Thyroid gland (tissue), 4 donors: Measurements from ENCODE around the gene EEF2. TPM values are rescaled to one million over a fixed set of nuclear protein-coding genes. Genes with fewer than 3 reads are reported as not detected.
"Not testable (repeated sequence)": the region's sequence is repeated elsewhere in the genome, so short reads cannot be mapped to it uniquely, and the experiment has no call there.

Source experiments
- DNase-seq, 2 donors: peaks; one replicate each; pipeline ENCODE4 v3.0.0-alpha.2; 2019
- H3K27ac ChIP-seq, 3 donors: fragments of 200-600 bp; sonication (generic); 1 replicate in 2 of 3; 2 replicates in 1 of 3; pipeline ENCODE4 v1.5.1; 2016 to 2019; ENCODE audit warnings: mild to moderate bottlenecking in 1 of 3, moderate library complexity in 1 of 3
- H3K27me3 ChIP-seq: fragments of 200-600 bp; sonication (generic); one replicate; pipeline ENCODE4 v1.5.1; 2019
- H3K36me3 ChIP-seq, 2 donors: fragments of 200-600 bp; sonication (generic); one replicate each; pipeline ENCODE4 v1.5.1; 2016 to 2019
- H3K4me1 ChIP-seq, 2 donors: fragments of 200-600 bp; sonication (generic); one replicate each; pipeline ENCODE4 v1.5.1; 2017 to 2019
- H3K4me3 ChIP-seq, 3 donors: fragments of 200-600 bp; sonication (generic); replicated peaks in 1 of 3; 1 replicate in 2 of 3; 2 replicates in 1 of 3; pipeline ENCODE4 v1.5.1; 2016; ENCODE audit warnings: mild to moderate bottlenecking in 1 of 3
- H3K9me3 ChIP-seq: fragments of 200-600 bp; sonication (generic); one replicate; pipeline ENCODE4 v1.5.1; 2017
- CTCF ChIP-seq, 6 experiments: fragments of 200-600 bp in 3 of 6; fragments of 450-650 bp in 3 of 6; sonication (generic) in 3 of 6; IDR thresholded peaks; one replicate each; pipeline ENCODE4 v1.5.1; 2016 to 2019; ENCODE audit warnings: antibody characterized with exemption in 6 of 6, mild to moderate bottlenecking in 2 of 6, inconsistent platforms in 1 of 6, moderate library complexity in 1 of 6
- POLR2A ChIP-seq, 2 donors: fragments of 450-650 bp; IDR thresholded peaks; one replicate each; pipeline ENCODE4 v1.6.1; 2017; ENCODE audit warnings: antibody characterized with exemption in 2 of 2, mild to moderate bottlenecking in 2 of 2, moderate library complexity in 1 of 2
- WGBS, 2 donors: methylation state at CpG; one replicate each; pipeline ENCODE4 v1.1.5; 2017; 5-methylcytosine and 5-hydroxymethylcytosine counted together
- intact Hi-C: fragments of 100-400 bp; cut with DNase I; formaldehyde crosslinking; loops from one replicate; pipeline ENCODE4 v1.15.1; 2023
- total RNA-seq, 4 donors: library from RNA; depleted of rRNA; stranded (reverse); fragments of >200 nt; gene quantifications; one replicate each; pipeline ENCODE4 v1.2.3, GENCODE V29; 2016

The EEF2 gene
- total RNA-seq, 4 donors from 2014 or later, result 1,432 to 2,189 (median 1,729) TPM

- peaks cover 55 to 60% of the 10 kb centered on the region in 2 donors for H3K36me3 ChIP-seq
- no peak for DNase-seq
- TF ChIP-seq CTCF (IDR thresholded peaks at IDR 0.05) (no peak), POLR2A (IDR thresholded peaks at IDR 0.05) (no peak)
- no peak overlapping the region for H3K4me3 ChIP-seq
- no peaks in the 10 kb centered on the region for H3K4me1 ChIP-seq
- WGBS, 2 donors, result 97% methylated on average over 49 to 60 of the region's 86 CpGs
- no peaks in the 10 kb centered on the region for H3K27me3 ChIP-seq
- intact Hi-C loops, result no loop called here
- H3K9me3 ChIP-seq, result no peaks in the 10 kb centered on the region
- no peak overlapping the region for H3K27ac ChIP-seq
Measured at GRCh38 chr19:3958836-3959765, 26.2 kb downstream of the EEF2 start.

DNA sequence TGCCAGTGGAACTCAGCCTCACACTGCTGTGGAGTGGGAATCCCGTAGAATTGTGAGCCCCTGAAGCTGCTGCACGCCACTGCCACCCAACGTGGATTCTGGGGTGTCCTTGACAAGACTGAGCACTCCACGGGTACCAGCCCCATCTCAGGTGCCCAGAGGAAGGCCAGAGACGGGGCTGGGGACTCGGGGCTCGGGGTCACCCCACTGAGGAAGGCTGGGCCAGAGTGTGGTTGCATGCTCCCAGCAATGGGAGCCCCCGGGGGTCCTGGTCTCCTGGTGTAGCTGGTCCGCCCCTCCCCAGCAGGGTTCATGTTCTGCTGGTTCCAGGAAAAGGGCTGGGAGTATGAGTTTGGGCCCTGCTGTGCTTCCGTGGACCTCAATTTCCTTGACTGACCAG lies 29.6 kb downstream of the EEF2 start:
- H3K27me3 ChIP-seq, result no peaks in the 10 kb centered on the region
- no peak overlapping the region for H3K27ac ChIP-seq
- no peak for TF ChIP-seq CTCF (IDR thresholded peaks at IDR 0.05)
- no peak for TF ChIP-seq POLR2A (IDR thresholded peaks at IDR 0.05)
- H3K9me3 ChIP-seq, result no peaks in the 10 kb centered on the region
- 90 to 91% methylated on average over 2 to 7 of the region's 10 CpGs for WGBS, 2 donors
- H3K4me1 ChIP-seq, result no peaks in the 10 kb centered on the region
- no peak overlapping the region for H3K4me3 ChIP-seq
- peaks cover 24 to 27% of the 10 kb centered on the region in 2 donors for H3K36me3 ChIP-seq
- intact Hi-C loops, result no loop called here
- DNase-seq, result no peak

DNA sequence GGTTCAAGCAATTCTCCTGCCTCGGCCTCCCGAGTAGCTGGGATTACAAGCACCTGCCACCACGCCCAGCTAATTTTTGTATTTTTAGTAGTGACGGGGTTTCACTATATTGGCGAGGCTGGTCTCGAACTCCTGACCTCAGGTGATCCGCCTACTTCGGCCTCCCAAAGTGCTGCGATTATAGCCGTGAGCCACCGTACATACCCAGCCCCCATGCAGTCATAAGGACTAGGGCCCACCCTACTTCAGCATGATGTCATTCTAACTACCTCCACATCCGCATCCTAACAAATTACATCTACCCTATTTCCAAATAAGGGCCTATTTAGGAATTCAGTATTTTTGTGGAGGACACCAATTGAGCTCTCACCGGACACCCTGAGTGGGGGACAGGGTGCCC lies 30.0 kb downstream of the EEF2 start:
- H3K27me3 ChIP-seq, H3K27ac ChIP-seq, H3K4me3 ChIP-seq, H3K4me1 ChIP-seq, H3K9me3 ChIP-seq, DNase-seq, intact Hi-C loops: not testable (repeated sequence)
- WGBS, 2 donors, result 93% methylated on average over 13 of the region's 13 CpGs
- H3K36me3 ChIP-seq, result peaks cover 20 to 24% of the 10 kb centered on the region in 2 donors

DNA sequence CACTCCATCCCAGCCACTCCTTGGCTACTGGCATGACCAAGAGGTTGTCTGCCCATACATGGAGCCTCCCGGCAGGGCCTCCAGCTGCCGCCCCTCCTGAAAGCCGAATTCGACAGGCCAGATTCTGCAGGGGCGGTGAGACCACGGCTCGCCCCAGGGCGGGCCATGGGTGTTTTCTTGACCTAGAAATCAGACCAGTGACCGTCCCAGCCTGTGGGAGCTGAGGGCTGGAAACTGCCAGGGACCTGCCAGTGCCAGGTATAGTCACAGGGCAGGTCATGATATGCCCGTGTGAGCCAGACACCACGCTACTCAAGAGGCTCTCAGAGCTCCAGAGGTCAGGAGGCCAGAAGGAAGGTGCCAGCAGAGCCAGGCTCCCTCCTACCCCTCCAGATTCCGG lies 31.2 kb downstream of the EEF2 start:
- no peak for DNase-seq
- TF ChIP-seq CTCF (IDR thresholded peaks at IDR 0.05) (no peak), POLR2A (IDR thresholded peaks at IDR 0.05) (no peak)
- WGBS, 2 donors, result 84 to 87% methylated on average over 7 to 12 of the region's 12 CpGs
- H3K9me3 ChIP-seq, result no peaks in the 10 kb centered on the region
- no peak overlapping the region for H3K27ac ChIP-seq
- H3K4me3 ChIP-seq, result no peak overlapping the region
- no peaks in the 10 kb centered on the region for H3K27me3 ChIP-seq
- H3K4me1 ChIP-seq, result no peaks in the 10 kb centered on the region
- intact Hi-C loops, result no loop called here
- H3K36me3 ChIP-seq, result peaks cover 9 to 12% of the 10 kb centered on the region in 2 donors

DNA sequence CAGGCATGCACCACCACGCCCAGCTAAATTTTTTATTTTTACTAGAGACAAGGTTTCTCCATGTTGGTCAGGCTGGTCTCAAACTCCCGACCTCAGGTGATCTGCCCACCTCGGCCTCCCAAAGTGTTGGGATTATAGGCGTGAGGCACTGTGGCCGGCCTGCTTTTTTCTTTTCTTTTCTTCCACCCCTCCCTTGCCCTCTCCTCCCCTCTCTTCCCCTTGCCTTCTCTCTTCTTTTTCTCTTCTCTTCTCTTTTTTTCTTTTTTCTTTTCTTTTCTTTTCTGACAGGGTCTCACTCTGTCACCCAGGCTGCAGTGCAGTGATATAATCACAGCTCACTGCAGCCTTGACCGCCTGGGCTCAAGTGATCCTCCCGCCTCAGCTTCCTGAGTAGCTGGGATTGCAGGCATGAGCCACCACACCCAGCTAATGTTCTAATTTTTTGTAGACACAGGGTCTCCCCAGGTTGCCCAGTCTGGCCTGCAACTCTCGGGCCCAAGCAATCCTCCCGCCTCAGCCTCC lies 32.4 kb downstream of the EEF2 start:
- intact Hi-C loops, DNase-seq, H3K9me3 ChIP-seq, H3K27me3 ChIP-seq, H3K36me3 ChIP-seq, H3K27ac ChIP-seq, H3K4me3 ChIP-seq, H3K4me1 ChIP-seq: not testable (repeated sequence)
- WGBS, 2 donors, result 80 to 90% methylated on average over 9 of the region's 9 CpGs
